SK-N-MC (cell line): ENCODE measurements around the gene ARPC2.

Experiments
- FOXP2 ChIP-seq: optimal IDR thresholded peaks from 2 replicates; pipeline ENCODE3; 2011; ENCODE audit warnings: mild to moderate bottlenecking, moderate library complexity; ENCODE audit not compliant: insufficient read depth; ENCODE audit errors: extremely low read length, control extremely low read depth
- POLR2AphosphoS5 ChIP-seq: IDR thresholded peaks from 2 replicates; pipeline ENCODE4 v1.6.1; 2012; ENCODE audit warnings: mild to moderate bottlenecking, low read depth, low read length, borderline replicate concordance

DNA sequence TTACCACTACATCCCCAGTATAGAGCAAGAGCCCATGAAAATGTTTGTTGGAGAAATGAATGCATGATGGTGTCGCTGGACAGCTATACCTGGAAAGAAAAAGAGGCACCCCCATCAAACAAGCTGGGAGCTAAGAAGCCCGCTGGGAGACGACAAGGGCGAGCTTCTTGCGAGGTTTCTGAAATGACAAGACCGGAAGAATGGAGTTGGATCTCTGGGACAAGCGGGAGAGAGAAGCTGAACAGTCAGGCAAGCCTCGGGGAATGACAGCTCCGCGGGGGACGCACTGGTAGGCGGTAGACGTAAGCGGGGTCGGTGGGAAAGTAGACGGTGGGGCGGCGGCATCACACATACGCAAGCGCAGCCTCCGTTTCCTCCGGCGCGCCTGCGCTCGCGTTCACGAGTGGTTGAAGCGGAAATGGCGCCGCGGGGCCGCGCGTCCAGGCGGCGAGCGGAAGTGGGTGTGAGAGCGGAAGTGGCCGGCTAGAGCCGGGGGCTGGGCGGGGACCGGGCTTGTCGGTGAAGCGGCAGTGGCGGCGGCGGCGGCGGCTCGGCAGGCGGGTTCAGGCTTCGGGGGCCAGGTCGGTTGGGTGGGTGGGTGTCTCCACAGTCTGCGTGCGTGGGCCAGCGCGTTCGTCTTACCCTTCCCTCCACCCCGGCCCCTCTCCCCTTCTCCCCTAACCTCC, at the start of gene ARPC2:
- TF ChIP-seq POLR2AphosphoS5 (peak; percentile 74), FOXP2 (no peak)
